ENCODE results near the gene SMIM13.

SMIM13 gene

DNA sequence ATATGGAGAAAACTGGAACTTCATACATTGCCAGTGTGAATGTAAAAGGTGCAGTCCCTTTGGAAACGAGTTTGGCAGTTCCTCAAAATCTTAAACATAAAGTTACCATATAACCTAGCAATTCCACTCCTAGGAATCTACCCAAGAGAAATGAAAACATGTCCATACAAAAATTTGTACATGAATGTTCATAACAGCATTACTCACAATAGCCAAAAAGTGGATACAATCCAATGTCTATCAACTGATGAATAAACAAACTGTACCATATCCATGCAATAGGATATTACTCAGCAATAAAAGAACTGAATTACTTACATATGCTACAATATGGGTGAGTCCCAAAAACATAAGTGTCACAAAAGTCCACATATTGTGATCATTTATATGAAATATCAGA, 66.6 kb downstream of the SMIM13 start:
- no peak for DNase-seq (ENCODE audit: low read depth)

DNA sequence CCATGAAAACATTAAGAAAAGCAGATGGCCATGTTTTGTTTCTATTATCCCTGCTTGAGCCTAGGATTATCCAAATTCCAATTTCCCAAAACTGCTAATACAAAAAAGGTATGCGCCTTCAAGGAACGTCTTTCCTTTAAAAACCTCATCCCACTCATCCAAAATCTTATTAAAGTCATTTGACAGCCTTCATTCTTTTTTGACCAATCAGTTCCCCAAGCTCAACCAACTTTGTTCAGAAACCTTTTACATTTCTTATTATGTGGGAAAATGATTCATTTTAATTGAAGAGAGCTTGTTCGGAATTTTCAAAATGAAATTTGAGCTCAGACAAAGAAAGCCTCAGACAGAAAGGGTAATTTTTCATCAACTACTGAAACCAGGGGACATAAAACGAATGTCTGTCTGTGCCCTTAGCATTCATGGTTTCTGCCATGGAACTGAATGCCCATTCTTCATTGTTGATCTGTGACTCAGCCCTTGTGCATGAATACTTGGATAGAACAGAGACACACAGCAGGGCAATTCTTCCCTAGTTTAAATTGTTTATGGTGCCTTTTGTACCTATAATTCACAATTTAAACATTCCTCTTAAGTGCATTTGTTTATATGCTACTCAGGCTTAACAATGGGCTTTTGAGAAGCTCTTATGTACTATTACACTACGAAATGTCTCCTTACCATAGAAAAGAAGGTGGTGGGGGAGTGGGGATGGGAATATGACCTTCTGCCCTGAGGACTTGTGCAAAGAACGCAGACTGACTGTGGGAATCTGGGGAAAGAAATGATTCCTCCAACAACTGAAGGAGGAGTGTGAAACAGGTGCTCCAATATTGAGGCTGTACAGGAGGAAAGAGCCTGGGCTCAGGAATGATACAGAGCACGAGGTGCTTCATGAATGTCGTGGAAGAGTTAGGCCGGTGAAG, 67.7 kb downstream of the SMIM13 start:
- no peak for DNase-seq (ENCODE audit: low read depth)

DNA sequence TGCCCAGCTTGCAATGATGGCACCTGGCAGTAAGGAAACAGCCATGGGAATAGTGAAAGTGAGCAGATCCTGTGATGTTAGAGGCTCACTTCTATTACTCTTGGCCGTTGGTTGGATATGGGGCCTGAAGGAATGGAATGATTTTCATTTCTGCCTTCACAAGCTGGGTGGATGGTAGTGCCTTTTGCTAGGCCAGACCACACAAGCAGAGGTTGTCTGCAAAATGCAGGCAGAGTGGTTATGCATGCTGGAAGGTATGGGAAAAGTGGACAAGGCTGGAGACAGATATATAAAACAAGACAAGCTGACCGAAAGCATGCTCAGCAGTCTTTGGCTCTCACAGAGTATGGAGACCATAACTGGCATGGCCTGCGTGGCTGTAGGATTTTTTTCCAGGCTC, 68.6 kb downstream of the SMIM13 start:
- no peak for DNase-seq (ENCODE audit: low read depth)

DNA sequence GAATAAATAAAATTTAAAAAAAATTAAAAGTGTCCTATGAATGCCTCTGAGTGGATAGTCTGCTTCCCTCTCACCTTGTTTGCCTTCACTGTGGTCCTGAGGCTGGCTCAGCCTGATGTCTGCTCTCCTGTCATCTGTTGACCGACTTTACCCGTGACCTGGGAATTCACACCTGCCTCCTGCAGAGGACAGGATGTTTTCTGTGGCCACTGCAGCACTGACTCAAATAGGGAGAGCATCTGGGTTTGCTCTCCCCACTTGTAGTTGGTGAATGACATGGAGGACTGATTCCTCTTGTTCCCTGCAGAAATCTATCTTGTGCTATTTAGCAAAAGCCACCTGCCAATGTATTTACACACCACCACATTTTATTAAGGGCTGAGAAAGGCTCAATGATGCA, 70.3 kb downstream of the SMIM13 start:
- DNase-seq (ENCODE audit: low read depth) = no peak

DNA sequence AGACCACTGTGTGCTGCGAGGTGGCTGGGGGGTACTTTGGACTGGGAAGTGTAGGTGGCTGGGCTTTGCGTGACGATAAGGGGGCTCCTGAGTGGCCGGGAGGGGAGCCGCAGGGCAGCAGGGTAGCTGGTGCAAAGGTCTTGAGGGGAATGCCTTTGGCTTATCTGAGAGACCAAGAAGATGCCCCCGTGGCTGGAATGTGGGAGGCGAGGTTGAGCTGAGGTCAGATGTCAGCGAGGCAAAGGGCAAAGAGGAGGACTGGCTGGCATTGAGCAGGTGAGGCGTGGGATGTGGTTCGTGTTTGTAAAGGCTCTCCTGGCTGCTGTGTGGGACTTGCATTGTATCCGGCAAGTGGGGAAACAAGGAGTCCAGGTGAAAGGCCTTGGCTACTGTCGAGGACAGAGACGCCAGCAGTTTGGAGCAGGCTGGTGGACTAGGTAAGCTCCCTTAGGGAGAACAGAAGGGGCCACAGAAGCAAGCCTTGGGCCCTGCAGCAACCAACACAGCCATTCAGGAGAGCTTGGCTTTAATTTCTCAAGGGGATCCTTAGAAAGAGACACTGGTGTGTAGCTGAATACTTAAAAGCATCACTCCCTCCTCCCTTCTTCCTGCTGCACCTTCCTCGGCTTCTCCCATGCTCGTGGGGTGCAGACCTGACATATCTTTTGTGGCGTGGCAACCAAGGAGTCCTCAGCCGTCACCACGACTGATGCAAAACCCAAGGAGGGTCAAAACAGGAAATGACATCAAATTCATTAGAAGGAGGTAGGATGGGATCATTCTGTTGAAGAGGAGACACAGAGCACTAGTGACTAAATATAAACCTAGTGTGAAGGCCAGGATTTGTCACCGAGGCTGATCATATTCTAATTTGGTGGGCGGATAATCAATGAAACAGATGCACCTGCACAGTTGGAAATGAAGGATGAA, 71.3 kb downstream of the SMIM13 start:
- no peak for DNase-seq (ENCODE audit: low read depth)

DNA sequence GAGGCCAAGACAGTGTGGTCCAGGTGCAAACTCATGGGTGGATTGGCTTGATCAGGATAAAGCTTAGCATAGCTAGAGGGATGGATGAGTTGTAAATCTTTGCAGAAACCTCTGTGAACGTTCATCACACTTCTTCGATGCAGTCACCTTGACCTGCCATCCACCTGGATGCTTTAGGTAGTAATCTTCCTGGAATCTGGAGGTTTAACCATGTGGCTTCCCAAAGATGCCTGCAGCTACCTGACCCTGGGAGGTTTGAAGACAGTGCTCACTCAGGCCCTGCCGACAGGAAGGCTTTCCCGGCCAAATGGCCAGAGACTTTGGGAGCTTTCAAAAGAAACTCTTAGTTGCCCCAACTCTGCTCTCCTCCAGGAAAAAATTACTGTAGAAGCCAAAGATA, 73.3 kb downstream of the SMIM13 start:
- DNase-seq (ENCODE audit: low read depth) = no peak

DNA sequence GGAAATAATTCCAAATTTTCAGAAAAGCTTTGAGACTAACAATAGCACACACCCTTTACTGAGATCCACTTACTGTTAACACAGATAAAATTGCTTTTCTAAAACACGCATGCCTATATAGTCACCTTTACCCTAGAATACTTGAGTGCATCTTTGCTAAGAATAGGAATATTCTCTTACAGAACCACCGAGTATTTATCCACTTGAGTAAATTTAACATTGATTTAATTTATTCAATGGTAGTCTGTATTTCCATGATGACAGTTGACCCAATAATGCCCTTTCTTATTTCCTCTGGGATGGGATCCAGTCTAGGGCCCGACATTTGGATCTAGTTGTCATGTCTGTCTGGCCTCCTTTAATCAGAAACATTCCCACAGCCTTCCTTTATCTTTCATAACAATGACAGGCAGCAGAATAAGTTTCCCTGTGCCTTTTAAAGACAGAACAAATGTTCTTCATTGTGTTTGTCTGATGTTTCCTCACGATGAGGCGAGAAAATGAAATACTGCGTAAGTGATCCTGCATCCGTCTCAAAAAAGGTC, 74.5 kb downstream of the SMIM13 start:
- no peak for DNase-seq (ENCODE audit: low read depth)

DNA sequence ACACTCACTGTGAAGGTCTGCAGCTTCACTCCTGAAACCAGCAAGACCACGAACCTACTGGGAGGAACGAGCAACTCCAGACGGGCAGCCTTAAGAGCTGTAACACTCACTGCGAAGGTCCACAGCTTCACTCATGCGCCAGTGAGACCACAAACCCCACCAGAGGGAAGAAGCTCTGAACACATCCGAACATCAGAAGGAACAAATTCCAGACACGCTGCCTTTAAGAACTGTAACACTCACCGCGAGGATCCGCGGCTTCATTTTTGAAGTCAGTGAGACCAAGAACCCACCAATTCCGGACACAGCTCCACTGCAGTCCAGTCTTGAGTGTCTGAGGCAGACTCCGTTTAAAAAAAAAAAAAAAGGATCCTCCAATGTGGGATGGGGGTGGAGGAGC, 78.3 kb downstream of the SMIM13 start:
- DNase-seq (ENCODE audit: low read depth) = no peak

DNA sequence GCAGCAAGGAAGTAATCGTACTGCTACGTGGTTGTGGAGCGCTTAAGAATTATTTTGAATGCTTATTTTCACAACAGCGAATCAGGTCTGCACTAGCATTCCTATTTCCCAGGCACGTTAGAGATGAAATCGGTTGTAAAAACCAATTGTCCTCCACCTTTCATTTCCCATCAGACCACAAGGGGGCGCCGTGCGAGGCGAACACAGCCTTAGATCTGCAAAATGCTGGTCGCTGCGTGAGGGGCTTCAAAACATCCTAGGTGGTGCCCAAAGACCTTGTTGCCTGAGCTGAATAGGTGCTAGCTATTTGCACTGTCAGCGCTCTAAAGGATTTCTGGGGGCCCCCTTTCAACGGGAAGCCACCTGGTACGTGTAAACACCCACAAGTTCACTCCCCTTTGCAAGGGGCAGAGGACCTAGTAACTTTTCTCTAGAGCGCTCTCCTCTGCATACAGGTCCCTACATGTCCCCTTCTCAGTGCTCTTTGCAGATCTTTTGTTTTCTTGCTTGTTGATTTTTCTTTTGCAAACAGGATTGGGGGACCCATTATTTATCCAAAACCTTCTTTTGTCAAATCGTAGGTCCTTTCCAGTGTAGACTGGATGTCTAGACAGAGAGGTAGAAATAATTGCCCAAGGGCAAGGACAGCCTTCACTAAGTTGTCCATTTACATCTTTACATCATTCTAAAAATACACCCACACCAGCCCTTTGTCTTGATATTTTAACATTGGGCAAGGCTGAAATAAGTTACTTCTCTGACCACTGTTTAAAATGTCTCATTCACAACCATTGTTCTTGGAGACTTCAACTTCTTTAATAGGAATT, 79.1 kb downstream of the SMIM13 start:
- peak; percentile 39 for DNase-seq (ENCODE audit: low read depth)

DNA sequence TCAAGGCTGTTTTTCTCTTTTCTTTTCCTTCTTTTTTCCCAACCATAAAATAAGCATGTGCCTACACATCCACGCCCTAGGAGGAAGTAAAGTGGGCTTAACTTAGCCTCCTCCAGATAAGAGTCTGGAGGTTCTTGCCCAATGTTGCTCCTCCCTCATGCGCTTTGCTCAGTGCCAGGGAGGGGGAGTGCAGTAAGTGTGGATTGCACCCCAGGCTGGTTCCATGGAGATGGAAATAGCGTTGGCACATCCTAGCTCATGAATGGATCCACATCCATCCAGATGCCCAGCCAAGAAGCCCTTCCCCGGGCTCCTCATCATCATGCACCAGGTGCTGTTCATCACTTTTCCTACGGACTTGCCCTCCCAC, 80.6 kb downstream of the SMIM13 start:
- no peak for DNase-seq (ENCODE audit: low read depth)

DNA sequence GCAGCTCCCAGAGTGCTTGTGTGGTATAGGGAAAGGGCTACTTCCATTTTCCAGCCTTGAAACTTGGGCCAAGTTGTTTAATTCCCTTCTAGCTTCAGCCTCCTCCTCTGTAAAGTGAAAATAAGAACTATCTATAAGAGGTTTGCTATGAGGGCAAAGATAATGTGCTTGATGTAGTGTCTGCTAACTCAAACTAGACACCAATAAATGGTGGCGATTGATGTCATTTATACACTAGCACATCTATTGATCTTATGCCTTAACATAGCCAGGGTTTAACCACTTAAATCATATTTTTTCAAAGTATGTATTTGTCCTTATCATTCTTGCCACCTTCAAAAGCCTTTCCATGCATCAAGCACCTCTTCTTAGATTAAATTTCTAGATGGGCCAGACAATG, 83.6 kb downstream of the SMIM13 start:
- no peak for DNase-seq (ENCODE audit: low read depth)

DNA sequence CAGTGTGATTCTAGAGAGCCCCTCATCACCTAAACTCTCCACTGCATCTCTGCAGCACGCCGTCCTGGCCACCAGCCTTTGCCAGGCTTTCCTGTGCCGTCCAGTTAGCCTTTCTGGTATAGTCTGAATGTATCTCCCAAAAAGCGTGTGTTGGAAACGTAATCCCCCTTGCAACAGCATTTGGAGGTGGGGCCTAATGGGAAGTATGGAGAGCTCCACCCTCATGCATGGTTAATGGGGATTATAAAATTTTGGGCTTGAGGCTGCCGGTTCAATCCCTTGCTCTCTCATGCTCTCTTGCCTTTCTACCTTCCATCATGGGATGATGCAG, 85.4 kb downstream of the SMIM13 start:
- DNase-seq (ENCODE audit: low read depth) = no peak

DNA sequence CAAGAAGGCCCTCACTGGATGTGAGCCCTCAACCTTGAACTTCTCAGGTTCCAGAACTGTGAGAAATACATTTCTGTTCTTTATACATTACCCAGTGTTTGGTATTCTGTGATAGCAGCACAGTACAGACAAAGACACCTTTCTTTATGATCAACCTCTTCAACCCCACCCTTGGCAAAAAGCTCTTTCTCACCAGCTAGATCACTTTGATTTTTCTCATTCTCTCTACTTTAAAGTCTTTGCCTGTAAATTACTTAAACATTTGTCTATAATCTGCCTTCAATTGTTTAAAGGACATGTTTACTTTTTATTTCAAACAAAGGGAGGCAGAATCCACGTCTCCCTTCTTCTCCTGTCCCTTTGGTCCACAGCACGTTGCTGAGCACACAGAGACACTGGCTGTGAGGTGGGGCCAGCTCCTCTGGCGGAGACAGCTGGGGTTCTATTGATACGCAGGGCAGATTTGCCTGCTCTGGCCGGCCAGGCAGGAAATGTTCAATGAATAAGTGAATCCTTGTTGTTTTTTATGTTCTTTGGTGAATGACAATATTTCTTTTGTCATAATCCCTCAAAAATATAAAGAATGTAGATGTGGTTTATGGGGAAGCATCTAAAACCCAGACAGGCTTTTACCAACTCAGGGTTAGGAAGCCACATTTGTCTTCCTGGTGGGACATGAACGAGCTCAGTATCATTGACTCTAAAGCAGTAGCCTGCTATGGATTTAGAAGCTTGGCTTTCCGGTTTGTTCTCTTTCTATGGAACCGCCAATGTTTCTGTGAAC, 86.0 kb downstream of the SMIM13 start:
- DNase-seq (ENCODE audit: low read depth) = no peak

DNA sequence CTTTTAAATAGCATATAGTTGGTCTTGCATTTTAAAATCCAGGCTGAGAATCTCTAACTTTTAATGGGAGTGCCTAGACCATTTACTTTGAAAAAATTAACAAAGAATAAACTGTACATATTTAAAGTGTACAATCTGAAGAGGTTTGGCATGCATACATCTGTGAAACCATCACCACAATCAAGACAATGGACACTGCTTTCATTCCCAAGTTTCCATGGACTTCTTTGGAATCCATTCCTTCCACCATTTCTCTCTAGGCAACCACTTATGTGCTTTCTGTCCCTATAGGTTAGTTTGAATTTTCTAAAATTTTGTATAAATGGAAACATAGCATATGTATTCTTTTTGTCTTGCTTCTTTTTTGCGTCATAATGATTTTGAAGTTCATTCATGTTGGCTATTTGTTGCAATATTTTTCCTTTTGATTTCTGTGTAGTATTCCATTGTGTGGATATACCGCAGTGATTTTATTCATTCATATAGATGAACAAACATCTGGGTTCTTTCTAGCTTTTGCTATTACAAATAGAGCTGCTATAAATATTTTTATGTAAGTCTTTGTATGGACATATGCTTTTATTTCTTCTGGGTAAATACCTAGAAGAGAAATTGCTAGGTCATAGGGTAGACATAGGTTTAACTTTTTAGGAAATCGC, 88.0 kb downstream of the SMIM13 start:
- DNase-seq (ENCODE audit: low read depth) = no peak

DNA sequence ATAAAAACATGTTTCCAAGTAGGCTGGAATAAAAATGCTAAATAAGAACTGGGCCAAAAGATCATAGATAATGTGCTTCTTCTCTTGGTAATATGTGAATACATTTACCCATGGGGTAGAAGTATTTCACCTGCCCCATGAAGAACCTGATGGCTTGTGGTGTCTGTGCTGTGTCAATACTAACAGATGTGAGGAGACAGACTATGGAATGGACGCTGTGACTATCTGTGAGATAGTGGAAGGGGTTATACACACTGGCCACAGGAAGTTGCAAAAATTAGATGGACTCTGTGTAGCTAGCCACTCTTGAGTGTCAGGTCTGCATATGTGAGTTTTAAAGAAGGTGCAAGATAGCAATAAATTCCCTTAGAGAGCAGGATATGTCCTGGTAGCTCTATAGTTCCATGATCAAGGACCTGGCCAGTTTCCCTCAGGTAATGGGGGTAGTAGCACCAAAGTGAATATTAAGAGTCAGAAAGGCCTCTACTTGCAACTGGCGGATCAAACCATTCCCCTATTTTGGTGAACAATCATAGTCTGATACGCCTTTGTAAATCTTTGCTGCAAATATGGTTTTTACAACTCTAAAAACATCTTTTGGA, 90.2 kb downstream of the SMIM13 start:
- DNase-seq (ENCODE audit: low read depth) = no peak

DNA sequence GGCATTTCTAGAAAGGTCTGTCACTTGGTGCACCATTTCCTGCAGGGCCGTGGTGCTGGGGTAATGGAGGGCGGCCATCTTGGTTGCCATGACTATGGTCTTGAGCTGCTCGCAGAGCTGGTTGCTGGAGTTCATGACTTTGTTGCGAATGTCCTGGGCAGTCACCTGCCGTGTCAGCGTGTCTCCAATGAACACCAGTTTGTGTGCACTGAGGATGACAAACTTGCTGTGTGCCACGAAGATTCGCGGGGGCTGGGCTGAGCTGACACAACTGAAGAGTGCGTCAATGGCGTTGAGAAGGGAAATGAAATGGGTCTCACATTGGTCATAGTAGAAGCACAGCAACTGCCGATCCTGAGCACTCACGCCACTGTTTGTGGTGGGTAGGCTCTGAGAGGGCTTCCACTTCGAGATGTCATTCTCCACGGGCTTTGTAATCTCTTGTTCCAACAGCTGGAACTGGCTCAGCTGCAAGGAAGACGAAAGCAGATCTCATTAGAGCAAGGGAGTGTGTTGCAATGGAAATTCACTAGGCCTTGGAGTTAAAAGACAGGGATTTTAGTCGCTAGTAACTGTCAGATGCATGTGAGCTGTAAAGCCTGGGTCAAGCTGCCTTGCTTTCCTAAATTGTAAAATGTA, 91.7 kb downstream of the SMIM13 start:
- DNase-seq (ENCODE audit: low read depth) = no peak

DNA sequence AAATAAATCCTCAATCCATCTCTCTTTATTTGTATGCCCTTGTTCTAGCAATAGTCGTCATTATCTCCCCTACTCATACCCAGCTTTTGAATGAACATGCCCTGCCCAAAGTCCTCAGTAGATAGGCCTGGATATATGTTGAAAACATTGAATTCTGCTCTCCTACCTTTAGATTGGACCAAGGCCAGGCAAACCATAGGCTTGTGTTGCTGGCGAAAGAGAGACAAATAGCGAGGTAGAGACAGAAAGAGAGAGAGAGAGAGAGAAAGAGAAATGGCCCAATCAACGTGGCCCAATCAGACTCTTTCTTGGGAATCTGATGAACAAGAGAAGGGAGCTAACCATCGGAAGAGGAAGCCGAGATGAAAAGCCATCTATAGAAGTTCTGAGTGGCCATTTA, 93.7 kb downstream of the SMIM13 start:
- DNase-seq (ENCODE audit: low read depth) = no peak

All from T-helper 22 cell (primary cell).